Endothelial cell of umbilical vein (primary cell): ENCODE data around the gene NAA11. TPM values are rescaled to one million over a fixed set of nuclear protein-coding genes. Genes with fewer than 3 reads are reported as not detected.

Experiments
- BruUV-seq: library from RNA; stranded (reverse); fragments of 400-500 nt; replicated peaks from 2 replicates; lab custom pipeline; 2021; lab: Mats Ljungman, UMichigan
- CTCF ChIA-PET: fragments of 300-600, 350-600 bp; sonication (Branson Sonifier 250); formaldehyde crosslinking; loops from one replicate; lab custom pipeline; 2021; ENCODE audit warnings: antibody characterized with exemption, inconsistent platforms; lab: Charles Lee
- POLR2A ChIA-PET: fragments of 300-600, 350-600 bp; sonication (Branson Sonifier 250); formaldehyde crosslinking; loops from one replicate; lab custom pipeline; 2021; ENCODE audit warnings: antibody characterized with exemption, inconsistent platforms; lab: Charles Lee
- DNase-seq: peaks from one replicate; pipeline ENCODE4 v3.0.0-alpha.2; 2011; ENCODE audit warnings: low read depth, low spot score
- FAIRE-seq: peaks from 2 replicates; lab custom pipeline; 2011; peaks lifted over from hg19 to GRCh38; lab: Jason Lieb, UNC
- H2AFZ ChIP-seq: 2 replicates; pipeline ENCODE4 v1.6.0; 2012; ENCODE audit warnings: low read depth, low read length, control low read depth, inconsistent platforms
- H3K27ac ChIP-seq: 2 replicates; pipeline ENCODE4 v1.5.1; 2011; ENCODE audit warnings: low read depth, mild to moderate bottlenecking, control low read depth, low read length, moderate library complexity; ENCODE audit not compliant: insufficient read depth
- H3K27me3 ChIP-seq, 2 experiments: 2 replicates each; pipeline versions ENCODE4 v1.6.0 to v1.6.1; 2011; ENCODE audit warnings: low read length in 2 of 2, mixed read lengths in 1 of 2; ENCODE audit not compliant: control insufficient read depth in 2 of 2, insufficient read depth in 2 of 2
- H3K36me3 ChIP-seq, 2 experiments: 2 replicates in 1 of 2; 3 replicates in 1 of 2; pipeline ENCODE4 v1.5.1; 2011; ENCODE audit warnings: low read length in 2 of 2, mild to moderate bottlenecking in 1 of 2, moderate library complexity in 1 of 2; ENCODE audit not compliant: control insufficient read depth in 2 of 2, insufficient read depth in 2 of 2; ENCODE audit errors: extremely low read depth in 1 of 2
- H3K4me1 ChIP-seq: 3 replicates; pipeline ENCODE4 v1.5.1; 2011; ENCODE audit warnings: mild to moderate bottlenecking, low read length; ENCODE audit not compliant: control insufficient read depth, insufficient read depth; ENCODE audit errors: extremely low read depth
- H3K4me2 ChIP-seq: 2 replicates; pipeline ENCODE4 v1.6.1; 2011; ENCODE audit warnings: low read length, control low read depth, mixed read lengths; ENCODE audit not compliant: insufficient read depth
- H3K4me3 ChIP-seq, 3 experiments: fragments of 200-600 bp in 1 of 3; sonication (generic), shearing (Covaris generic) in 1 of 3; replicated peaks in 1 of 3; 2 replicates each; pipeline ENCODE4 v1.5.1; 2011 to 2016; ENCODE audit warnings: control low read depth in 3 of 3, low read length in 3 of 3, mild to moderate bottlenecking in 2 of 3, inconsistent platforms in 1 of 3, low read depth in 1 of 3, moderate library complexity in 1 of 3; ENCODE audit not compliant: insufficient read depth in 1 of 3
- H3K79me2 ChIP-seq: 2 replicates; pipeline ENCODE4 v1.6.0; 2012; ENCODE audit warnings: low read length, inconsistent platforms; ENCODE audit not compliant: control insufficient read depth, insufficient read depth
- H3K9ac ChIP-seq: replicated peaks from 2 replicates; pipeline ENCODE3; 2011; ENCODE audit warnings: low read length, control low read depth; ENCODE audit not compliant: insufficient read depth; ENCODE audit errors: extremely low read depth
- H3K9me1 ChIP-seq: replicated peaks from 3 replicates; pipeline ENCODE4 v1.6.0; 2011; ENCODE audit warnings: mild to moderate bottlenecking, low read length; ENCODE audit not compliant: control insufficient read depth, insufficient read depth; ENCODE audit errors: extremely low read depth
- H3K9me3 ChIP-seq: replicated peaks from 2 replicates; pipeline ENCODE4 v1.5.1; 2012; ENCODE audit warnings: low read length, inconsistent platforms; ENCODE audit not compliant: control insufficient read depth, insufficient read depth
- H4K20me1 ChIP-seq: replicated peaks from 2 replicates; pipeline ENCODE3; 2011; ENCODE audit warnings: mild to moderate bottlenecking, low read length; ENCODE audit not compliant: control insufficient read depth, insufficient read depth; ENCODE audit errors: extremely low read depth
- CTCF ChIP-seq, 2 donors: IDR thresholded peaks; 1 replicate in 1 of 2; 2 replicates in 1 of 2; pipeline ENCODE4 v1.5.1; 2011; ENCODE audit warnings: low read length in 2 of 2, mild to moderate bottlenecking in 2 of 2, moderate library complexity in 2 of 2, control low read depth in 1 of 2, inconsistent platforms in 1 of 2, low read depth in 1 of 2; ENCODE audit not compliant: insufficient read depth in 1 of 2; ENCODE audit errors: extremely low read depth in 1 of 2
- EZH2 ChIP-seq: IDR thresholded peaks from 2 replicates; pipeline ENCODE4 v1.6.1; 2012; ENCODE audit warnings: borderline replicate concordance, low read depth, mild to moderate bottlenecking, moderate library complexity, low read length, inconsistent platforms; ENCODE audit not compliant: severe bottlenecking
- FOS ChIP-seq: IDR thresholded peaks from 2 replicates; pipeline ENCODE4 v1.6.1; 2011; ENCODE audit warnings: mild to moderate bottlenecking, low read length, moderate library complexity, borderline replicate concordance; ENCODE audit not compliant: insufficient read depth
- GATA2 ChIP-seq: IDR thresholded peaks from 2 replicates; pipeline ENCODE4 v1.7.0; 2011; ENCODE audit warnings: low read depth, mild to moderate bottlenecking, moderate library complexity, mixed read lengths, low read length; ENCODE audit not compliant: insufficient read length, insufficient read depth
- JUN ChIP-seq: IDR thresholded peaks from 2 replicates; pipeline ENCODE4 v1.6.1; 2011; ENCODE audit warnings: borderline replicate concordance, low read depth; ENCODE audit not compliant: insufficient read length, insufficient read depth
- MAX ChIP-seq: IDR thresholded peaks from 2 replicates; pipeline ENCODE4 v1.6.1; 2011; ENCODE audit not compliant: insufficient read depth, insufficient read length
- MYC ChIP-seq: IDR thresholded peaks from one replicate; pipeline ENCODE4 v1.6.1; 2011; ENCODE audit warnings: mild to moderate bottlenecking, low read depth, low read length
- POLR2A ChIP-seq: IDR thresholded peaks from 2 replicates; pipeline ENCODE4 v1.6.1; 2012; ENCODE audit warnings: low read depth, mild to moderate bottlenecking, control low read depth, low read length
- POLR2AphosphoS5 ChIP-seq: IDR thresholded peaks from 2 replicates; pipeline ENCODE4 v1.6.1; 2012; ENCODE audit warnings: low read depth, mild to moderate bottlenecking, control low read depth, low read length, moderate library complexity; ENCODE audit not compliant: insufficient read depth
- dilution Hi-C: fragments of 300-500 bp; cut with MboI; formaldehyde crosslinking; loops from one replicate; pipeline ENCODE4 v1.15.0; 2019; ENCODE audit warnings: low sequenced_read_pairs; ENCODE audit not compliant: extremely low pct_ligation_motif_present
- intact Hi-C: fragments of 100-400 bp; cut with micrococcal nuclease; formaldehyde crosslinking; loops from one replicate; pipeline ENCODE4 v1.10.0; 2022
- polyA plus RNA-seq, 4 experiments: library from polyadenylated mRNA; depleted of rRNA in 3 of 4; stranded (reverse) in 3 of 4; unstranded in 1 of 4; fragments of >200 nt; gene quantifications; 2 replicates each; pipeline versions ENCODE4 v1.2.1 to v1.2.3, GENCODE V29; 2011 to 2012; ENCODE audit warnings: missing spikeins in 1 of 4
- total RNA-seq: library from RNA; stranded (reverse); gene quantifications from 2 replicates; pipeline ENCODE4 v1.2.3, GENCODE V29; 2021

NAA11 gene
- total and polyA plus RNA-seq, 2 donors (not counting 3 experiments of a cell fraction or from before 2014, with no cell fraction given): not detected

GRCh38 chr4:79267671-79268070 is 58.2 kb downstream of the NAA11 start:
- intact Hi-C loops (no loop called here), dilution Hi-C loops (no loop called here)
- TF ChIP-seq FOS: no peak
- no peak for TF ChIP-seq GATA2
- no peak for TF ChIP-seq JUN
- TF ChIP-seq EZH2: no peak
- TF ChIP-seq MAX: no peak
- TF ChIP-seq MYC: no peak
- TF ChIP-seq CTCF (IDR thresholded peaks at IDR 0.05; ENCODE audit: extremely low read depth in 1 of 2, insufficient read depth in 1 of 2, low read depth in 1 of 2, low read length in 2 of 2): no peak
- TF ChIP-seq POLR2AphosphoS5: no peak
- TF ChIP-seq POLR2A: no peak

More at GRCh38 chr4:79267671-79268070, 58.2 kb downstream of the NAA11 start:
- no peak overlapping the region for H3K27ac ChIP-seq
- H3K36me3 ChIP-seq: no peaks in the 10 kb centered on the region
- DNase-seq (no peak), FAIRE-seq (no peak)
- ChIA-PET POLR2A (no interaction called here), CTCF (no interaction called here)
- H4K20me1 ChIP-seq: no peaks in the 10 kb centered on the region
- H3K27me3 ChIP-seq: no peaks in the 10 kb centered on the region
- no peak overlapping the region for H3K9ac ChIP-seq
- no peak overlapping the region for H3K4me3 ChIP-seq
- no peak overlapping the region for H2AFZ ChIP-seq
- H3K4me2 ChIP-seq: no peak overlapping the region
- H3K4me1 ChIP-seq: no peaks in the 10 kb centered on the region
- no peaks in the 10 kb centered on the region for H3K79me2 ChIP-seq
- no TSS peak for BruUV-seq
- no peaks in the 10 kb centered on the region for H3K9me3 ChIP-seq
- no peaks in the 10 kb centered on the region for H3K9me1 ChIP-seq

Other genes with a start within 250 kb of the NAA11 start
- gene GK2, start 82.2 kb upstream of the NAA11 start, total RNA-seq: not detected in 2 replicates
- gene GK2, start 82.2 kb upstream of the NAA11 start, polyA plus RNA-seq: not detected in 2 replicates